CD14-positive monocyte (primary cell): ENCODE measurements around the gene SAG. TPM values are rescaled to one million over a fixed set of nuclear protein-coding genes. Genes with fewer than 3 reads are reported as not detected.

Source experiments
- DNase-seq, 3 donors: peaks; one replicate each; pipeline ENCODE4 v3.0.0-alpha.2; 2011 to 2022
- H2AFZ ChIP-seq: 2 replicates; pipeline ENCODE4 v1.6.0; 2012; ENCODE audit warnings: mild to moderate bottlenecking, low read depth, low read length, inconsistent platforms; ENCODE audit not compliant: insufficient read depth, poor library complexity, severe bottlenecking
- H3K27ac ChIP-seq, 2 donors: 1 replicate in 1 of 2; 2 replicates in 1 of 2; pipeline ENCODE4 v1.5.1; 2012 to 2013; ENCODE audit warnings: low read length in 2 of 2, control low read depth in 1 of 2, inconsistent platforms in 1 of 2, low read depth in 1 of 2, mild to moderate bottlenecking in 1 of 2
- H3K27me3 ChIP-seq, 2 donors: one replicate each; pipeline versions ENCODE4 v1.6.0 to v1.6.1; 2011 to 2013; ENCODE audit warnings: low read length in 2 of 2; ENCODE audit not compliant: control insufficient read depth in 2 of 2, insufficient read depth in 2 of 2
- H3K36me3 ChIP-seq, 2 donors: replicated peaks in 1 of 2; 1 replicate in 1 of 2; 2 replicates in 1 of 2; pipeline versions ENCODE4 v1.5.1 to v1.6.1; 2012 to 2013; ENCODE audit warnings: low read length in 2 of 2, control low read depth in 1 of 2, inconsistent platforms in 1 of 2, mild to moderate bottlenecking in 1 of 2; ENCODE audit not compliant: insufficient read depth in 2 of 2, control insufficient read depth in 1 of 2
- H3K4me1 ChIP-seq, 2 donors: 1 replicate in 1 of 2; 2 replicates in 1 of 2; pipeline versions ENCODE4 v1.5.1 to v1.6.1; 2012 to 2013; ENCODE audit warnings: low read length in 2 of 2, control low read depth in 1 of 2, inconsistent platforms in 1 of 2, mild to moderate bottlenecking in 1 of 2, moderate library complexity in 1 of 2; ENCODE audit not compliant: insufficient read depth in 2 of 2, control insufficient read depth in 1 of 2
- H3K4me2 ChIP-seq: replicated peaks from 2 replicates; pipeline ENCODE3; 2012; ENCODE audit warnings: low read length, moderate library complexity, mild to moderate bottlenecking; ENCODE audit not compliant: poor library complexity, severe bottlenecking; ENCODE audit errors: extremely low read depth
- H3K4me3 ChIP-seq, 3 experiments: fragments of 200-600 bp in 1 of 3; sonication (generic) in 1 of 3; replicated peaks in 1 of 3; 1 replicate in 2 of 3; 2 replicates in 1 of 3; pipeline ENCODE4 v1.5.1; 2011 to 2013; ENCODE audit warnings: low read length in 3 of 3, mild to moderate bottlenecking in 3 of 3, control low read depth in 2 of 3, low read depth in 2 of 3, inconsistent platforms in 1 of 3, moderate library complexity in 1 of 3
- H3K79me2 ChIP-seq: 2 replicates; pipeline ENCODE4 v1.6.0; 2012; ENCODE audit warnings: mild to moderate bottlenecking, control low read depth, inconsistent platforms, low read length, moderate library complexity; ENCODE audit not compliant: insufficient read depth
- H3K9ac ChIP-seq: 2 replicates; pipeline ENCODE4 v1.6.0; 2017; ENCODE audit warnings: low read length, mild to moderate bottlenecking; ENCODE audit not compliant: insufficient read depth, poor library complexity, severe bottlenecking
- H3K9me3 ChIP-seq, 2 donors: replicated peaks in 1 of 2; 1 replicate in 1 of 2; 2 replicates in 1 of 2; pipeline versions ENCODE4 v1.5.1 to v1.6.1; 2012 to 2013; ENCODE audit warnings: low read length in 2 of 2, control low read depth in 1 of 2; ENCODE audit not compliant: control insufficient read depth in 1 of 2, insufficient read depth in 1 of 2
- H4K20me1 ChIP-seq: 2 replicates; pipeline ENCODE4 v1.6.0; 2012; ENCODE audit warnings: mild to moderate bottlenecking, low read length, control low read depth, moderate library complexity; ENCODE audit not compliant: insufficient read depth
- H3K27ac Mint-ChIP-seq, 7 donors: one replicate each; pipeline ENCODE4 v1.8.0; 2020; ENCODE audit warnings: mild to moderate bottlenecking in 7 of 7, mixed read lengths in 7 of 7, moderate library complexity in 6 of 7, inconsistent platforms in 2 of 7
- H3K27me3 Mint-ChIP-seq, 3 donors: one replicate each; pipeline ENCODE4 v1.8.0; 2021 to 2022; ENCODE audit warnings: low read depth in 3 of 3, mild to moderate bottlenecking in 3 of 3, mixed read lengths in 3 of 3, moderate library complexity in 3 of 3, inconsistent platforms in 1 of 3
- H3K36me3 Mint-ChIP-seq, 2 donors: one replicate each; pipeline ENCODE4 v1.8.0; 2020; ENCODE audit warnings: mixed read lengths in 2 of 2, inconsistent platforms in 1 of 2, mild to moderate bottlenecking in 1 of 2
- H3K4me1 Mint-ChIP-seq: one replicate; pipeline ENCODE4 v1.8.0; 2020; ENCODE audit warnings: mild to moderate bottlenecking, mixed read lengths
- H3K4me3 Mint-ChIP-seq, 2 donors: one replicate each; pipeline ENCODE4 v1.8.0; 2020; ENCODE audit warnings: mild to moderate bottlenecking in 2 of 2, mixed read lengths in 2 of 2, moderate library complexity in 1 of 2
- H3K9me3 Mint-ChIP-seq, 7 donors: one replicate each; pipeline ENCODE4 v1.8.0; 2020 to 2022; ENCODE audit warnings: mixed read lengths in 7 of 7, mild to moderate bottlenecking in 6 of 7, moderate library complexity in 6 of 7, inconsistent platforms in 2 of 7
- WGBS: methylation state at CpG from one replicate; pipeline ENCODE4 v1.1.5; 2013; ENCODE audit warnings: missing lambda C conversion rate; ENCODE audit not compliant: insufficient coverage; 5-methylcytosine and 5-hydroxymethylcytosine counted together
- intact Hi-C, 2 donors: fragments of 100-400 bp; cut with micrococcal nuclease; formaldehyde crosslinking; loops; one replicate each; pipeline versions ENCODE4 v1.15.0 to v1.15.1; 2023
- polyA plus RNA-seq, 3 donors: library from polyadenylated mRNA; depleted of rRNA in 1 of 3; unstranded in 2 of 3; stranded (reverse) in 1 of 3; fragments of 300-500 nt in 2 of 3; fragments of >200 nt in 1 of 3; fragmentation: Illumina TruSeq in 2 of 3; gene quantifications; 1 replicate in 2 of 3; 2 replicates in 1 of 3; pipeline ENCODE4 v1.2.3, GENCODE V29; 2012 to 2021
- TF ChIP-seq, protein P1 (sequence below): fragments of 200-600 bp; IDR thresholded peaks from one replicate; pipeline ENCODE4 v1.8.0; 2022; ENCODE audit warnings: antibody characterized with exemption, mild to moderate bottlenecking

Gene SAG
- polyA plus RNA-seq, 3 donors, result 0.04 to 0.87 TPM; not detected in 1

DNA sequence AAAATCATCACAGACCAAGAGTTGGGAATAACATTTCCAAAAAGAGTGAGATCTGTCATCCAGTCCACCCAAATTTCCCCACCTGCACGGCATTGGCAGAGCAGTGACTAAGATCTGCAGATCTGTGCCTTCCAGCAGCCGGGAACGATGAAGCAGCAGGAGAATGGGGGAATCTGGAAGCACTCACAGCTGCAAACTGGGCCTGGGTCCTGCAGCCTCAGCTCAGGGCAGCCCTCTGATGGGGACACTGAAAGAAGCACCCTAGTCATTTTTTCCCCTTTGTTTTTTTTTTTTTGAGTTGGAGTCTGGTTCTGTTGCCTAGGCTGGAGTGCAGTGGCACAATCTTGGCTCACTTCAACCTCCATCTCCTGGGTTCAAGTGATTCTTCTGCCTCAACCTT lies 4.4 kb upstream of the SAG start:
- peaks cover 2 to 4% (median 2%) of the 10 kb centered on the region in 3 donors for H3K27me3 Mint-ChIP-seq
- H3K4me2 ChIP-seq, result no peak overlapping the region
- H3K4me3 ChIP-seq, result no peak overlapping the region
- no peak for DNase-seq
- H4K20me1 ChIP-seq, result no peaks in the 10 kb centered on the region
- peaks cover 0 to 1% (median 0%) of the 10 kb centered on the region in 7 donors for H3K9me3 Mint-ChIP-seq
- H3K36me3 Mint-ChIP-seq, result no peaks in the 10 kb centered on the region
- no peaks in the 10 kb centered on the region for H3K9me3 ChIP-seq
- H3K27ac ChIP-seq, result no peak overlapping the region
- peaks cover 4% of the 10 kb centered on the region for H3K4me1 Mint-ChIP-seq
- TF ChIP-seq, protein P1, sequence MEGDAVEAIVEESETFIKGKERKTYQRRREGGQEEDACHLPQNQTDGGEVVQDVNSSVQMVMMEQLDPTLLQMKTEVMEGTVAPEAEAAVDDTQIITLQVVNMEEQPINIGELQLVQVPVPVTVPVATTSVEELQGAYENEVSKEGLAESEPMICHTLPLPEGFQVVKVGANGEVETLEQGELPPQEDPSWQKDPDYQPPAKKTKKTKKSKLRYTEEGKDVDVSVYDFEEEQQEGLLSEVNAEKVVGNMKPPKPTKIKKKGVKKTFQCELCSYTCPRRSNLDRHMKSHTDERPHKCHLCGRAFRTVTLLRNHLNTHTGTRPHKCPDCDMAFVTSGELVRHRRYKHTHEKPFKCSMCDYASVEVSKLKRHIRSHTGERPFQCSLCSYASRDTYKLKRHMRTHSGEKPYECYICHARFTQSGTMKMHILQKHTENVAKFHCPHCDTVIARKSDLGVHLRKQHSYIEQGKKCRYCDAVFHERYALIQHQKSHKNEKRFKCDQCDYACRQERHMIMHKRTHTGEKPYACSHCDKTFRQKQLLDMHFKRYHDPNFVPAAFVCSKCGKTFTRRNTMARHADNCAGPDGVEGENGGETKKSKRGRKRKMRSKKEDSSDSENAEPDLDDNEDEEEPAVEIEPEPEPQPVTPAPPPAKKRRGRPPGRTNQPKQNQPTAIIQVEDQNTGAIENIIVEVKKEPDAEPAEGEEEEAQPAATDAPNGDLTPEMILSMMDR, result no peak
- H3K27me3 ChIP-seq, result no peaks in the 10 kb centered on the region
- no peaks in the 10 kb centered on the region for H3K36me3 ChIP-seq
- intact Hi-C loops, result no loop called here
- no peaks in the 10 kb centered on the region for H3K79me2 ChIP-seq
- H3K9ac ChIP-seq, result no peak overlapping the region
- H3K4me3 Mint-ChIP-seq, result no peak overlapping the region
- WGBS, result 97% methylated on average over 3 of the region's 3 CpGs
- no peak overlapping the region for H2AFZ ChIP-seq
- peak overlapping the region in 1 of 7 donors; percentile 61 for H3K27ac Mint-ChIP-seq
- H3K4me1 ChIP-seq, result no peaks in the 10 kb centered on the region

GRCh38 chr2:233311241-233311926 lies 3.8 kb downstream of the SAG start:
- Mint-ChIP-seq H3K4me3 (no peak overlapping the region), H3K9me3 (peaks cover 0 to 5% (median 0%) of the 10 kb centered on the region in 7 donors), H3K27me3 (peaks cover 2 to 12% (median 6%) of the 10 kb centered on the region in 3 donors), H3K27ac (peak overlapping the region in 2 of 7 donors; percentile 51 to 68), H3K4me1 (peaks cover 7% of the 10 kb centered on the region), H3K36me3 (no peaks in the 10 kb centered on the region)
- DNase-seq, result no peak
- Histone ChIP-seq H2AFZ (no peak overlapping the region), H3K27ac (no peak overlapping the region), H3K36me3 (no peaks in the 10 kb centered on the region), H3K9me3 (no peaks in the 10 kb centered on the region), H3K4me2 (no peak overlapping the region), H3K79me2 (no peaks in the 10 kb centered on the region), H4K20me1 (no peaks in the 10 kb centered on the region), H3K9ac (no peak overlapping the region), H3K4me3 (no peak overlapping the region), H3K27me3 (no peaks in the 10 kb centered on the region), H3K4me1 (no peaks in the 10 kb centered on the region)
- intact Hi-C loops, result no loop called here
- TF ChIP-seq, protein P1, result peak; percentile 12
- no CpG with 5 or more reads among the region's 11 CpGs for WGBS
